HT-29 (cell line): ENCODE data around the gene FARP1. TPM values are rescaled to one million over a fixed set of nuclear protein-coding genes. Genes with fewer than 3 reads are reported as not detected.
A peak's percentile ranks its signal among the peaks of the same experiment; 100 is the strongest.

ENCODE experiments used
- DNase-seq: peaks from one replicate; pipeline ENCODE4 v3.0.0-alpha.2; 2015; ENCODE audit warnings: low spot score
- total RNA-seq: library from RNA; depleted of rRNA; stranded (reverse); fragments of >200 nt; shearing (Covaris generic); gene quantifications from 2 replicates; pipeline ENCODE4 v1.2.3, GENCODE V29; 2014

Gene FARP1
- total RNA-seq, 1 experiment from 2014 or later: 49.0 TPM

DNA sequence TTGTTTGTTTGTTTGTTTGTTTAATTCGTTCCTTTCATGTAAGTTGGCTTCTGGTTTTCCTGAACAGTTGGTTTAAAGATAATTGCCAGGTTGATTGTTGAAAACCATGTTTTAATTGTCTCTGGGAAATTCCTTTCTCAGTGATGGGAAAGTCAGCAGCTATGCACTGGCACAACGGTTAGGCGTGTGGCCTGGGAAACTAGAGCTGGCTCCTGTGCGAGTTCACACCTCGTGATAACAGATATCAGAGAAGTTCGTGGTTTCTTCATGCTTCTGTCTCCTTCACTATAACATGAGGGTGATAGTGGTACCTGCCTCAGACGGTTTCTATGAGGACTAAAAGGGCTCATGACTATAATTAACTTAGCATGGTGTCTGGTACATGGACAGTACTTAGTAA, 280.5 kb downstream of the FARP1 start:
- no peak for DNase-seq

DNA sequence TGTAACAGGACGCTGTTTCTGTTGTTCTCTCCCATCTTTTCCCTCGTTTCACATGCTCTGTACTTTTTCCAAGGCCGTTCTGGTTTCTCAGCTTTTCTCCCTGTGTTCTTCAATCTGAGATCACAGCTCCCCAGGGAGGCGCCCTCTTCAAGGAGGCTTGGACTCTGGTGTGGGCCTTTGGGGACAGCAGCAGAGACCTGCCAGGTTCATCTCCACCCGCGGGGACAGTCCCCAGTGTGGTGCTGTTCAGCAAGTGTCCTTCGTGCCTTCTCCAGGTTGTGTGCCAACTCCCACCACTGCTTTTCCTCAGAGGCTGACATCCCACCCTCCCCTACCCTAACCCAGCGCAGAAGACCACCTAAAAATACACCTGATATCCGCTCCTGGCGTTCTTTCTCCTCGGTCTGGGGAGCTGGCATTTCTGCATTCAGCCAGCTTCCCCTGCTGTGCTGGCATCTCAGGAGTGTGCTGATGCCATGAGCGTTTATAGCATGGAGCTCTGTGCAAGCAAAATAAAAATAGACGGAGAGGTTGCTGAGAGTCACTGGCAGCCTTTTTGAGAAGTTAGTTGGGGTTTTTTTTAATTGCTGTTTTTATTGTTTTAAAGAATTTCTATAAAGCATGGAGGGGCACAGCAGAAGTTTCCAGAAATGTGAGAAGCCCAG, 284.6 kb downstream of the FARP1 start:
- DNase-seq: no peak

DNA sequence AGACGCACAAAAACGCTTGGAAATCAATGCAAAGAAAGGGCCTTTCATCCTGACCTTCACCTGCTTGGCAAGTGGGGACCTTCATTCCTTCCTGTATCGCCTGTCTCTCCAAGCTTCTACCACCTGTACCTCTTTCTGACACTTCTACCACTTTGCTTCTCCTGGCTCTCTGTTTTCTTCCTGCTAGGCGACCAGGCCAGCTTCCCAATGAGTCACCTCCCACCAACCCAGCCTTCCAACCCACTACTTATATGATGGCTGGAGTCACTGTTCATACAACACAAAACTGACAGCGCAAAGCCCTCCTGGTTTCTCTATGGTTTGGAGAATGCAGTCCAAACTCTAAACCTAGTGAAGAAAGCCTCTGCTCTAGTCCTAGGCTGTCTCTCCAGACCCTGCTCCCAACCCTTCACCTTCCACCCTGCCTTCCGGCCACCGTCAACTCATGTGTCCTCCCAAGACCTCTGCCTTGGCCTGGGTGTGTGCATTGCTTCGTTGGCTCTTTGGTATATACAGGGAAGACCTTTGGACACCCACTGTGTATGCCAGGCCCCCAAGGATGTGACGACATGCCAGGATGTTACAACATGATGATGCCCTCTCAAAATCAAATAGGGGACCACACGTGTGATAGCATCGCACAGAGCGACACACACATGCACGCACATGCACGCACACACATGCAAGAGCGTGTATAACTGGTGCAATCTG, 285.5 kb downstream of the FARP1 start:
- DNase-seq: peak; percentile 55

DNA sequence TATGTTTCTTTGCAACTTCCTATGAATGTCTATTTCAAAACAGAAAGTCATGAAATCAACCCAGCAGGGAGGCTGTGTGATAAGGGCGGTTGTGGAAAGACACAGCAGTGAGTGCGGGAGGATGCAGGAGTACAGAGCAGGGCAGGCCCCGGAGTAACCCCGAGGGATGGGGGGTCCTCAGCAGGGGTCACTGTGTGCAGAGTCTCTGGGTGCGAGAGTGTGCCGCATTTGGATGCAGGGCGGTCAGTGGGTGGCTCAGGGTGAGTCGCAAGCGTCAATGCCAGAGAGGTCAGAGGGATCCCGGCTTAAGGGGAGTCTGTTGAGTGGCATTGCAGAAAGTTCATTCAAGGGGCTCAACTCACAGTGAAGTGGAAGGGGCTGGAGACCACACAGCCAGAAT, 286.2 kb downstream of the FARP1 start:
- no peak for DNase-seq

DNA sequence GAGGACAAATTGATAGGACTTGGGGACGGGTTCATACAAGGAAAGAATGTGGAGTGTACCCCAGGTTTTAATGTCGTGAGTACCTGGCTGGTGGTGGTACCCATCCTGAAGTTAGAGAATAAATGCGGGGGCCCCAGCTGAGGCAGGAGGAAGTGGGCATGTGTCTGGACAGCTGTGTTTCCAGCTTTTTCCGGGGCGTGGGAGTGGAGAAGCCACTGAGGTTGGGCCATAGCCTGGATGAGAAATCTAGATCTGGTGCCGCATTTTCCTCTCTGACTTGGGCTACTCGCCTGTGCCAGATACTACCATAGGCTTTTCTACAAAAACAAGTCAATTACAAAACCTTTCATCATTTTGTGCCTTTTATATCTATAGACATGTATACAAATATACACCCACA, 286.6 kb downstream of the FARP1 start:
- DNase-seq: no peak

DNA sequence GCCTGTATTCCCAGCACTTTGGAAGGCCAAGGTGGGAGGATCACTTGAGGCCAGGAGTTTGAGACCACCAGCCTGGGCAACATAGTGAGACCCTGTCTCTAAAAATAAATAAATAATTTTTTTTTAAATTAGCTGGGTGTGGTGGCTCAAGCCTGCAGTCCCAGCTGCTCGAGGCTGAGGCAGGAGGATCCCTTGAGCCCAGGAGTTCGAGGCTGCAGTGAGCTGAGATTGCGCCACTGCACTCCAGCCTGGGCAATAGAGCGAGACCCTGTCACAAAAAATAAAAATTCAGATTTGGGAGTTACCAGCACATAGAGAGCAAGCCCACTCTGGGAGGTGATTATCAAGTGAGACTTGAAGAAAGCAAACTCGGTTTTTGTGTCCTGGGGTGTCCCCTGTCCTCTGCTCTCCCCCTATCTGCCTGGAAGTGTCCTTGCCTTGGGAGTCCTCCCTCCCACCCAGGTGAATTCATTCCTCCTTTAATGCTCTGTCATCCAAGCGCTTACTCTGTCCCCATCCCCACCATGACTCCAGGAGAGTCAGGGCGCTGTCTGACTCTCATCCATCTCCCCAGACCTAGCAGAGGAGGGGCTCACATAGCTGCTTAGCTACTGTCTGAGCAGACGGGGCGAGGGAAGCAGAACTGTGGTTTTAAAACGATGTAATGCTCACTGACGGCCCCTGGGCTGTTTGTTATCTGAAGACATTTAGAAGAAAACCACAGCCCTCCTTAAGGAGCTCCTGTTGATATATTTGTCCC, 287.3 kb downstream of the FARP1 start:
- DNase-seq: no peak

DNA sequence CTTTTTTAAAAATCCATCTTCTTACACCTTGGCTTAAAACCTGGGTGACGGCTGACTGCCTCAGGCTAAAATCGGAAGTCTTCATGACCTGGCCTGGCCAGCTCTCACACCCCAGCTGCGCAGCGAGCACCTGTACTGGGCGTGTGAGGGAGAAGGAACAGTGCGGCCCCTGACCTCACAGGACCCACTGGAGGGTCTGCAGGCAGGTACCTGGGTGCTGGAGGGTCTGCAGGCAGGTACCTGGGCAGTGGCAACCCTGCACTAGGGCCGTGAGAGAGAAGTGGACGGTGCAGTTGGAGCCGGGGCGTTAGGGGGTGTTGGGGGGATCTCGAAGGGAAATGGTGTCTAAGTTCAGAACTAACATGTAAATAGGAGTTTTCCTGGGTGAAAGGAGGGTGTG, 289.7 kb downstream of the FARP1 start:
- DNase-seq: no peak

DNA sequence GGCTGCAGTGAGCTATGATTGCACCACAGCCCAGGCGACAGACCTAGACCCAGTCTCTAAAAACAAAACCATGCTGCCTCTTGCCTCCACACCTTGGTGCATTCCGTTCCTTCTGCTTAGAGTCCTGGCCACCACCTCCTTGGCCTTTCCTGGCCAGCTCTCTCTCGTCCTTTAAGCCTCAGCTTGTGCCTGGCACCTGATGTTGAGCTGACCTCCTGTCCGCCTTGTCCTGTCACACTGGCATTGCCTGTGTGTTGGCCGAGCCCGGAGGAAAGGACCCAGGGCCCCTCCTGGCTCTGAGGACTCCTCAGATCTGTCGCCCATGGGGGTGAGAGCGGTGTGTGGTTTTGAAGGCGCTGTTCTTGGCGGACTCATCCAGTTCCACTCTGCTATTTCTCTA, 290.8 kb downstream of the FARP1 start:
- DNase-seq: no peak

DNA sequence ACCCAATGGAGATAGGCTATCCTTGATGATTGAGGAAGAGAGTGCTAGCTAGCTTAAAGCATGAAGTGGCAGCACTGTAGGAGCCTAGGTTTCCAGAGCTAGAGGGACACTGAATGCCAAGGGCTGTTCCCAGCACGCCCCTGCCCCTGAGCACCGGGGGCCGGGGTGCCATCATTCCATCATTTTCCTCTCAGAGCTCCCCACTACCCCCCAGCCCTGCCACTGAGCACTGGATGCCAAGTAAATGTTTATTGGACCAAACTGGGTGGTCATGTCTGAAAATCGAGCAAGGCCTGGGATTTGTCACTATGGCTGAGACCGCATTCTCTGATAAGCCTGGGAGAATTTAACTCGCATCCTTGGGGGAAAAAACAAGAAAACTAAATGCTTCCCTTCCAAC, 291.2 kb downstream of the FARP1 start:
- DNase-seq: no peak

DNA sequence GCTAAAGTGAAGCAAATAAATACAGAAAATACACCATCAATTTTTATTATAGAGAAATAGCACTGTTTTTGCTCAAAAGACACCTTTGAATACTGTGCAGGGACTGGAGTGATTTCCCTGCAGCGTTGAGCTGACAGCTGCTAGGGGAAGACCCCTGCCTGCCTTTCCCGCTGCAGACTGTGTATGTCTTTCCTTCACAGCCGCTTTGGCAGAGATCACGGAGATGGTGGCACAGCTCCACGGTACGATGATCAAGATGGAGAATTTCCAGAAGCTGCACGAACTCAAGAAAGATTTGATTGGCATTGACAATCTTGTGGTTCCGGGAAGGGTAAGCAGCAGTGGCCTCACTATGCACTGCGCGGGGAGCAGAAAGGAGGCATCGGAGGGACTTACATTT, 292.5 kb downstream of the FARP1 start:
- no peak for DNase-seq

DNA sequence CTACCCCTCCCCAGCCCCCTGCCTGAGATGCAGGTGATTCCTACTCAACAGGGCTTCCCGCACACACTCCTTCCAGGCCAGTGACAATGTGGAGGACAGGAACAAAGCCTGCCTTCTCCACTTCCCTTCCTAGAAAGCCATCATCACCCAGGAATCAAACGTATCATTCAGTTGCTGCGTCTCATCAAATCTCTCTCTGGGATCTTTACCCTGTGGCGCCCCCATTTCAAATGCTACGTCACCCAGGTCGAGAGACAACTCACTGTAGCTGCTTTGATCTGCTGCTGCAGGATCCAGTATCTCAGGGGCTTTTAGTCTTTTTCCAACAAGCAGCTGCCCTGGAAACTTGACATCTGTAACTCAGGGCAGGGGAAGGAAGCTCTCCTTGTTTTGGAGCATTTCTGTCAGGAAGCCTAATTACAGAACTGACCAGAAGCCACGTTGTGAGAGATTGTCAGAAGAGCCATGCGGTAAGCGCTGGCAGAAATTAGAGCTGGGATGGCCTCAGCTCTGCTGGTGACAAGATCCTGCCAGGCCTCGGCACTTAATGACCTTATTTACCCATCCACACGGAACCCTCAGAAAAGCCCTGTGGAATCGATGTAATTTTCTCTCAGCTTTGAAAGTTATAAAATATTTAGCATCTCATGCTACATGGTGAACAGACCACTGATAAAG, 293.5 kb downstream of the FARP1 start:
- no peak for DNase-seq

DNA sequence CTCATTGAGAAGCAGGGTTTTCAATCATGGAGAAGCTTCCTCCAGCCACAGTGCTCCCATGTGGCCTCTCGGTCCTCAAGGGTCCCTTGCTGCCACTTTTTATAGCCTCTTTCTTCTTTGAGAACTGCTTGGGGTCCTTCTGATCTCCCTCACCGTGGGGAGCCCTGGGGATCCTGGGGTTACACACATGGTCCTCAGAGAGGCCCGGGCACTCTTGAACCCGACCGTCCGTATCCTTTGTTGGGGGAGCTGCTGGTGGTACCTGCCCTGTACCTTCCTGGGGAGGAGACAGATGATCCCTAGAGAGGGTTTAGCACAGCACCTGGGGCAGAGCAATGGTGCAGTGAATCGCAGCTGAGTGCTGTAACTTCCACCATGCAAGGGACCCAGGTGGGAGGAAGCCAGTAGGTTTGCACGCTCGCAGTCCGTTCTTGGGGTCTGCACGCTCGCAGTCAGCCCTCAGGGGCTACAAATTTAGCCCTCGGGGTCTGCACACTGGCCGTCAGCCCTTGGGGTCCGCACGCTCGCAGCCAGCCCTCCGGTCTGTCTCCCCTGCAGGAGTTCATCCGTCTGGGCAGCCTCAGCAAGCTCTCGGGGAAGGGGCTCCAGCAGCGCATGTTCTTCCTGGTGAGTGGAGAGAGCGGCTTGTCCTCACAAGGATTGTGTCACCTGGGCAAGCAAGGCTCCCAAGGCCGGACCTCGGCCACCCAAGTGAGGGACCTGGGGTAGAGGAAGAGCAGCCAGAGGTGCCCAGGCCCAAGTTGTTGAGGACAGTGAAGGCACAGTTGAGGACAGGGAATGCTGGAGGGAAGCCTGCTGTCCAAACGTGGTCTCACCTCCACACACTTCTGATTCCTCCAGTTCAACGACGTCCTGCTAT, 295.6 kb downstream of the FARP1 start:
- no peak for DNase-seq

DNA sequence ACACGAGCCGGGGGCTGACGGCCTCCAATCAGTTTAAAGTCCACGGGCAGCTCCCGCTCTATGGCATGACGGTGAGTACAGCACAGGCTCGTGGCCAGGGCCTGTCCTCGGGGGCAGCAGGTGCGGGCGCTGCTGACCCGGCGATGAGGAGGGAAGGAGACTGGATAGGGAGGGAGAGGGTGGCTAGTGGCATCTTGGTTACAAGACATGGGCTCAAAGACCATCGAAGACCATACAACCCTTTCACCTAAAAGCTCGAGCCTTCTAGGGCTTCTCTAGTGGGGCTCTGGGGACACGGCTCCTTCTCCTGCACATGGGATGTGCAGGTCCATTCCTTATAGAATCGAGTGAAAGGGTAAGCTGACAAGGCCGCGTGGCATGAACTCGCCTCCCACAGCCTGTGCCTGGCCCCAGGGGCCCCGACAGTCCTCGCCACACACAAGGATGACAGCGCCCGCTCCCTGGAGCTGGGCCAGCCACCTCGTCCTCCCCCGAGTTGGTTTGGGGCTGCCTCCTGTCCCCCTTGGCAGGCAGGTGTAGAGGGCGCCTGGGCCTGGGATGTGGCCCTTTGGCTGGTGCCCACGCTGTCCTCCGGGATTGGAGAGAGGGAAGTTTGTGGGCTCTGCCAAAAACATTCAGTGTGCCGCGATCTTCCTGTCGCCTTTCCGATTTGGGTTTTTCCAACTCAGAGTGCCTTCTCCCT, 296.4 kb downstream of the FARP1 start:
- no peak for DNase-seq

DNA sequence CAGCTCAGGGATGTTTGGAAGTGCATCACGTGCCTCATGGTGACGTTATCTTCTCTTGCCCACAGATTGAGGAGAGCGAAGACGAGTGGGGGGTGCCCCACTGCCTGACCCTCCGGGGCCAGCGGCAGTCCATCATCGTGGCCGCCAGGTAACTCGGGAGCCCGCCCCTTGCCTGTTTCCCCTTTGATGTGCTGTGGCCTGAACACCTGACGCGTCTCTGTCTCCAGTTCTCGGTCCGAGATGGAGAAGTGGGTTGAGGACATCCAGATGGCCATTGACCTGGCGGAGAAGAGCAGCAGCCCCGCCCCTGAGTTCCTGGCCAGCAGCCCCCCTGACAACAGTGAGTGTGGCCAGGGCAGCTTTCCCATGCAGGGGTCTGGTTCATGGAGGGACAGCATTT, 297.0 kb downstream of the FARP1 start:
- no peak for DNase-seq

DNA sequence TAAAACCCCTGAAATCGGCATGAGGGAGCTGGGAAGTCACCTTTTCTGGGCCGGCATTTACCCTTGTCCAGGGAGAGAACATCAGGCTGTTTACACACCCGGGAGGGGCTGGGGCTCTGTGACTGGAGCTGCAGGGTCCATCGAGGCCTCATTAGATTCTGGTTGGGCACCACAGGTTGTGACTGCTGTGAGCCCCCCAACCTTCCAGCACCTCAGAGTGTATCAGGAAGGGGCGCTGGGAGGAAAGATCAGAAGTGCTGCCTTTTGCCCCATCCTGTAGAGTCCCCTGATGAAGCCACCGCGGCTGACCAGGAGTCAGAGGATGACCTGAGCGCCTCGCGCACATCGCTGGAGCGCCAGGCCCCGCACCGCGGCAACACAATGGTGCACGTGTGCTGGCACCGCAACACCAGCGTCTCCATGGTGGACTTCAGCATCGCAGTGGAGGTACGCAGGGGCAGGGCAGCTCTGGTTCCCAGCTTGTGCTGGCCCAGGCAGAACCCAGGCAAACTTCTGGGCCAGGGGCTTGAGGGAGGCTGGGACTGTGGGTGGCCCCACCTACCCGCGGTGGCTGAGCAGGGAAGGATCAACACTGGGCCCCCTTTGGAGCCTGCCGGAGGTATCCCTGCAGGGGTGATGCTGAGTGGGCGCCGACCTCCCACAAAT, 297.6 kb downstream of the FARP1 start:
- no peak for DNase-seq

DNA sequence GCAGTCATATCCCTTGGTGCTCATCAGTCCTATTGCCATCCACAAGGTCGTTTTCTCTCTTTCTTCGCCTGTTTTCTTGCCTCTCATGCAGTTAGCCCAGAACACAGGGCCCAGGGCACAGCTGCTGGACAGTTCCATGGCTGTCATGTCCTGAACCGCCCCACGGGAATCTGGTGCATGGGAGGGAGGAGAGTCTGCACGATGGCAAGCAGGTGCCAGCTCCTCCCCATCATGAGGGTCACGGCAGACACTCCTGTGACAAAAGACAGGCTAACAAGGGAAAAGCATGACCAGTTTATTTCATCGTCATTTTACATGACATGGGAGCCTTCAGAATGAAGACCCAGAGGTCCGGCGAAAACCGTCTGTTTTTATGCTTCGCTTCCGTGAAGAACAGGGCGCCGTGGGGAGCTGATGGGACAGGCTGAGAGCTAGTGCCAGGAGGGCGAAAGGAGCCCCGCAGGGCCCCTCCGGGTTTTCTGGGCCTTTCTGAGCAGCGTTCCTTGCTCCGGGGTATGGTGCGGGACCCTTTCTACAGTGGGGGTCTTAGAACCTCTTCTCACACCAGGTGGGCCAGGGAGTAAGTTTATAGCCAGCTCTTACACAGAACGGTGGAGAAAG, 298.3 kb downstream of the FARP1 start:
- no peak for DNase-seq

DNA sequence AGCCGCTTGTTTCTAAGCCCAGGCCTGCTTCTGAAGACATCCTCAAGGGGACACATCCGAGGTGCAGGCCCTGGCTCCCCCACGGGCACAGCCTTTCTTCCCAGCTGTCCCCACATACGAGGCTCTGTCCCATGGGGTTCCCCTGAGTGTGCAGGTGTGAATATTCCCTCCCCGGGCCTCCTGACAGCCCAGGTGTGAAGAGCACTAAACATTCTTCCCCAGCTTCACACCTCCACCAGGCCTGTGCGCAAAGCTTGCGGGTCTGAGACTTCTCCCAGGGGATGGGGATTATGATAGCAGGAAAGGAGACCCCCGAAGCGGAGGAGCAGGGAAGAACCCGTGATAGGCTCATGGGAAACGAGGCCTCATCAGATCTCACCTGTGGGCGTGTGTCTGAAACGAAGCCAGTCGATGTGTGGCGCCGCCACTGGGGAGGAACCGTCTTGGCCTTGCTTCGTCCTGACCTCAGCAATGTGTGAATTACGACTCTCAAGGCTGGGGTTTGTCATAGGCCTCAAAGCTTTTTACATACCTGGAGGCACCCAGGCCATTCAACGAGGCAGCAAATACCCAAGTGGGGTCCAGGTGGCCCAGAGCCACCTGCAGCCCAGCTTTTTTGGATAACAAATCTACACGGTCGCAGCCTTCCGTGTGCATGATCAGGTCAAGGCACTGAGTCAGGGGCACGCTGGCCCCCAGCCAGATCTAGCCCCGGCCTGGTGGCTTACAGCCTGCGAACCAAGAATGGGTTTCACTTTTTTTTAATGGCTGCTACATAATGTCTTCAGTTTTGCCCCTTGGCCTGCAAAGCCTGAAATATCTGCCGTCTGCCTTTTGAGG, 299.7 kb downstream of the FARP1 start:
- no peak for DNase-seq

DNA sequence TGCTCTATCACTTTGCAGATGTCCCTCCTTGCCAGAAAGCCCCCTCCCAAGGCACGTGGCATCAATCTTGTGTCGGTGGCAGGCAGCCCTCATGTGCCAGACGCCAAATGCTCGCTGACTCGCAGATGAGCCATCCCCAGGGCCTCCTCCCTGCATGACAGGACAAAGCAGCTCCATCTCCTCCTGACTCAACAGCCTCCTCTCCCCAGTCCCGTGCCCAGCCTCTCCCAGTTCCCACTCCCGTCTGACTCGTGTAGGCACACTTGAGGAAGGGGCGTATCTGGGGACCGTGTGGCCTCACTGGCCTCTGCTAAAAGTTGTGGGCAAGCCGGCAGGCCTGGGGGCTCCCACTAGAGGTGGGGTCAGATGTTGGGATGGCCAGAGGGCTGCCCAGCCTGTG, 300.4 kb downstream of the FARP1 start:
- no peak for DNase-seq
